ENCODE results near the gene C2orf68.

The C2orf68 gene

DNA sequence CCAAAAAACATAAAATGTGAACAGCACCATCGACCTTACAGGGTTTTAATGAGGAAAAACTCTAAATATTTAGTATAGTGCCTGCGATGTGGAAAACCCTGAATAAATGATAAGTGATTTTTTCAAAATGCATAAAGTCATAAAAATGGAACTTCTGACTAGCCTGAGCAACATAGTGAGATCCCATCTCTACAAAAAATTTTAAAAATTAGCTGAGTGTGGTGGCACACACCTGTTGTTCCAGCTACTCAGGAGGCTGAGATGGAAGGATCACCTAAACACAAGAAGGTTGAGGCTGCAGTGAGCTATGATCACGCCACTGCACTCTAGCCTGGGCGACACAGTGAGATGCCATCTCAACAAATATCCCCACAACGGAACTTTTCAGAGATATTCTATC, 54.7 kb downstream of the C2orf68 start:
- no peak overlapping the region for H3K4me3 ChIP-seq
- H3K27me3 ChIP-seq, result no peaks in the 10 kb centered on the region
- H3K4me2 ChIP-seq, result no peak overlapping the region
- peaks cover 37% of the 10 kb centered on the region; the same call in 1 of the 2 replicates for H4K20me1 ChIP-seq
- peaks cover 22% of the 10 kb centered on the region for H3K4me1 ChIP-seq
- H3K9ac ChIP-seq, result no peak overlapping the region
- peaks cover 77% of the 10 kb centered on the region for H3K36me3 ChIP-seq
- no peak for TF ChIP-seq Cebpa-rat (IDR thresholded peaks at IDR 0.05)
- no peaks in the 10 kb centered on the region for H3K9me3 ChIP-seq
- H3K27ac ChIP-seq, result no peak overlapping the region

Data from BLaER1 (cell line).